HG03460 (cell line): ENCODE results near the gene ZFYVE28.
A peak's percentile ranks its signal among the peaks of the same experiment; 100 is the strongest.

Experiments
- ATAC-seq: cut with Tn5 transposase; IDR thresholded peaks from one replicate; pipeline ENCODE4 v1.9.1; 2021; ENCODE audit not compliant: unreplicated experiment

Gene ZFYVE28

GRCh38 chr4:2252530-2253091 lies 165.8 kb downstream of the ZFYVE28 start:
- ATAC-seq: no peak

- ATAC-seq: no peak
These were observed 166.5 kb downstream of the ZFYVE28 start for GRCh38 chr4:2251795-2252529.

GRCh38 chr4:2251073-2251794 lies 167.2 kb downstream of the ZFYVE28 start:
- ATAC-seq: no peak

- no peak for ATAC-seq
These were observed 167.9 kb downstream of the ZFYVE28 start for GRCh38 chr4:2250357-2251072.

- ATAC-seq: no peak
These were observed 168.7 kb downstream of the ZFYVE28 start for GRCh38 chr4:2249526-2250356.

GRCh38 chr4:2248821-2249261 lies 169.6 kb downstream of the ZFYVE28 start:
- ATAC-seq: no peak

GRCh38 chr4:2248044-2248780 lies 170.2 kb downstream of the ZFYVE28 start:
- ATAC-seq: no peak

GRCh38 chr4:2247128-2248043 lies 171.1 kb downstream of the ZFYVE28 start:
- ATAC-seq: no peak

GRCh38 chr4:2246384-2247127 lies 171.9 kb downstream of the ZFYVE28 start:
- no peak for ATAC-seq

- no peak for ATAC-seq
These were observed 172.6 kb downstream of the ZFYVE28 start for GRCh38 chr4:2245787-2246275.

- no peak for ATAC-seq
These were observed 173.2 kb downstream of the ZFYVE28 start for GRCh38 chr4:2245057-2245786.

GRCh38 chr4:2243681-2244380 lies 174.6 kb downstream of the ZFYVE28 start:
- ATAC-seq: no peak

- ATAC-seq: peak; percentile 87
These were observed 176.8 kb downstream of the ZFYVE28 start, which contains the start of the genes HAUS3 and POLN for GRCh38 chr4:2241410-2242353. Gene HAUS3 (minus strand): TSS chr4:2242121. CDS start chr4:2240946, 1,175 bp downstream. Gene POLN (minus strand): TSS chr4:2242121. CDS start chr4:2229231, 12,890 bp downstream.

- ATAC-seq: no peak
These were observed 177.4 kb downstream of the ZFYVE28 start for GRCh38 chr4:2241003-2241402.

GRCh38 chr4:2236944-2237666 lies 181.3 kb downstream of the ZFYVE28 start:
- no peak for ATAC-seq
